BJ (cell line): Measurements from ENCODE around the gene TMEM147. TPM values are rescaled to one million over a fixed set of nuclear protein-coding genes. Genes with fewer than 3 reads are reported as not detected.

ENCODE experiments used
- CTCF ChIA-PET: fragments of 350-600 bp; formaldehyde crosslinking; extraction: SDS; loops from one replicate; lab custom pipeline; 2021; ENCODE audit warnings: antibody characterized with exemption, inconsistent platforms; lab: Yijun Ruan, JAX
- POLR2A ChIA-PET: fragments of 300-600 bp; sonication (Branson Sonifier 250); formaldehyde crosslinking; extraction: SDS; loops from one replicate; lab custom pipeline; 2021; ENCODE audit warnings: antibody characterized with exemption; lab: Charles Lee
- DNase-seq: peaks from one replicate; pipeline ENCODE4 v3.0.0-alpha.2; 2011; ENCODE audit warnings: low read depth
- H3K27me3 ChIP-seq: 2 replicates; pipeline ENCODE4 v1.6.0; 2011; ENCODE audit warnings: low read length; ENCODE audit not compliant: control insufficient read depth, insufficient read depth
- H3K36me3 ChIP-seq: 2 replicates; pipeline ENCODE4 v1.5.1; 2011; ENCODE audit warnings: low read length; ENCODE audit not compliant: control insufficient read depth, insufficient read depth
- H3K4me3 ChIP-seq: 2 replicates; pipeline ENCODE4 v1.5.1; 2011; ENCODE audit warnings: low read depth, mild to moderate bottlenecking, control low read depth, low read length
- CTCF ChIP-seq: IDR thresholded peaks from 2 replicates; pipeline ENCODE4 v1.5.1; 2011; ENCODE audit warnings: low read depth, mild to moderate bottlenecking, control low read depth, inconsistent platforms, low read length, moderate library complexity; ENCODE audit not compliant: insufficient read depth
- polyA plus RNA-seq: library from polyadenylated mRNA; depleted of rRNA; stranded (reverse); fragments of >200 nt; gene quantifications from 2 replicates; pipeline ENCODE4 v1.2.3, GENCODE V29; 2011

The TMEM147 gene
- polyA plus RNA-seq, 1 experiment: 200 TPM

- ChIA-PET CTCF (interaction anchor here (1.7 kb wide), 1 partner anchor 13 kb away, joined by 7 read pairs; no protein-coding TSS in a partner anchor), POLR2A (no interaction called here)
- Histone ChIP-seq H3K27me3 (peaks cover 13% of the 10 kb centered on the region), H3K4me3 (no peak overlapping the region), H3K36me3 (no peaks in the 10 kb centered on the region)
- TF ChIP-seq CTCF: no peak
- DNase-seq: no peak
These were observed 16.0 kb downstream of the TMEM147 start for GRCh38 chr19:35561436-35561835.

DNA sequence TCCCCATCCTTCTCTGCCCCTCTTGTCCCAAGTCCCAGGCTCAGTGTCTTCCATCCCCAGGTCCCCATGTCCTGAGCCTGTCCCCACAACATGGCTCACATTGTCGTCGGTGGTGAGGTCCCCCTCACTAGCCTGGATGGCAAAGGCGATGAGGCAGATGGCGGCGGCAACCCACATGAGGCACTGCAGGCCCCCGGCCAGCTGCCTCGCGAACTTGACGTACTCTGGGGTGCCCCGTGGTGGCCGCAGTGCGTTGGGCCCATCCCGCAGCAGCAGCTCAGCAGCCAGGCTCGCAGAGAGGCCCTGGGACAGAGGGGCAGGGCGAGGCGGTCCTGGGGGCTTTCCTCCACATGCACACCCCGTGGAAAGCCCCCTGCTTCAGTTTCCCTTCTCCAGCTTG, 16.9 kb downstream of the TMEM147 start:
- TF ChIP-seq CTCF: no peak
- Histone ChIP-seq H3K36me3 (no peaks in the 10 kb centered on the region), H3K4me3 (no peak overlapping the region), H3K27me3 (peaks cover 13% of the 10 kb centered on the region)
- CTCF ChIA-PET: interaction anchor here (0.6 kb wide), 1 partner anchor 443 kb away, joined by 3 read pairs; no protein-coding TSS in a partner anchor
- POLR2A ChIA-PET: no interaction called here
- DNase-seq: no peak

- no peaks in the 10 kb centered on the region for H3K36me3 ChIP-seq
- H3K4me3 ChIP-seq: no peak overlapping the region
- ChIA-PET POLR2A (no interaction called here), CTCF (interaction anchor here (0.7 kb wide), 1 partner anchor 35 kb away, joined by 3 read pairs; no protein-coding TSS in a partner anchor)
- DNase-seq: no peak
- H3K27me3 ChIP-seq: peaks cover 13% of the 10 kb centered on the region
- no peak for TF ChIP-seq CTCF
These were observed 17.4 kb downstream of the TMEM147 start for GRCh38 chr19:35562776-35563175.

GRCh38 chr19:35563207-35563829, 17.9 kb downstream of the TMEM147 start, which contains the start of gene ATP4A:
Gene ATP4A (minus strand): TSS chr19:35563658. CDS start chr19:35563629, 29 bp downstream.
- no peak within 1 kb of the TSS for H3K4me3 ChIP-seq
- CTCF ChIA-PET: interaction anchor here (0.7 kb wide), 1 partner anchor 35 kb away, joined by 3 read pairs; no protein-coding TSS in a partner anchor
- TF ChIP-seq CTCF: no peak
- H3K36me3 ChIP-seq: no peaks in the 10 kb centered on the region
- DNase-seq: no peak
- peaks cover 13% of the 10 kb centered on the region for H3K27me3 ChIP-seq
- POLR2A ChIA-PET: no interaction called here

DNA sequence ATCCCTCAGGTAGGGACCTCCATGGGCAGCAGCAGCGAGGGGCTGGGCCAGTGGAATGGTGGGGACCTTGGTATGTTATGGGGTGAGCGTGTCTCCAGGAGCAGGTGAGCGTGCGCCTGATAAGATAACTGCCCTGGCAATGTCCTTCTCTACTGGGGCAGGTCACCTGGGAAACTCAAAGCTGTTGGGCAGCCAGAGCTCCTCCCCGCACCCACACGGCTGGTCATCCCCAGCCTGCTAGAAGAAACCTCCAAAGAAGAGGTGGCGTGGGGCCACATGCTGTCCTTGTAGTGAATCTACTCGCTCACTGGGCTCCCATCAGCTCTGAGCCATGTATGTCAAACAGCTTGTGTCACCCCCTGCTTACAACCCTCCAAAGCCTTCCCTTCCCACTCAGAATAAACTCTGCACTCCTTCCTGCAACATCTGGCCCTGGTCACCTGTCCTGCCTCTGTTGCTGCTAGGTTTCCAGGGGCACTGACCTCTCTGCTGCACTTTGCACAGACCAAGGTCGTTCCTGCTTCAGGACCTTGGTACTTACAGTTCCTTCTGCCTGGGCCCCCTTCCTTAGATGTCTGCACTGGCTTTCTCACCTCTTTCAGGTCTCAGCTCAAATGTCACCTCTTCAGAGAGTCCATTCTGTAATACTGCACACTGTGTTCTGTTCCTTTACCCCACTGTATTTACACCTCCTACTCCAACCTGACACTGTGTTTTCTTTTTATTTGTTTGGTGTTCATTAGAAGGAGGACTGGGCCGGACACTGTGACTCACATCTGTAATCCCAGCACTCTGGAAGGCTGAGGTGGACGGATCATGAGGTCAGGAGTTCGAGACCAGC, 19.8 kb downstream of the TMEM147 start:
- peaks cover 5% of the 10 kb centered on the region; the same call in 1 of the 2 replicates for H3K27me3 ChIP-seq
- ChIA-PET CTCF (interaction anchor here (1.3 to 1.6 kb wide), 2 partner anchors 9 to 15 kb away, joined by 3 to 7 read pairs; no protein-coding TSS in a partner anchor), POLR2A (no interaction called here)
- TF ChIP-seq CTCF: no peak
- no peak overlapping the region for H3K4me3 ChIP-seq
- DNase-seq: no peak
- H3K36me3 ChIP-seq: no peaks in the 10 kb centered on the region
